H9 (cell line): ENCODE data around the gene ARHGAP9. TPM values are rescaled to one million over a fixed set of nuclear protein-coding genes. Genes with fewer than 3 reads are reported as not detected.

ENCODE experiments used
- DNase-seq: peaks from one replicate; pipeline ENCODE4 v3.0.0-alpha.2; 2017
- H2AFZ ChIP-seq: one replicate; pipeline ENCODE4 v1.6.1; 2013; ENCODE audit warnings: mild to moderate bottlenecking, low read length, control low read depth, moderate library complexity
- H2AK5ac ChIP-seq: 2 replicates; pipeline ENCODE4 v1.6.1; 2013; ENCODE audit warnings: low read length, control low read depth, mixed read lengths; ENCODE audit not compliant: insufficient read length
- H2BK120ac ChIP-seq: one replicate; pipeline ENCODE4 v1.6.1; 2013; ENCODE audit warnings: low read depth, mild to moderate bottlenecking, low read length, control low read depth, inconsistent platforms; ENCODE audit not compliant: poor library complexity, severe bottlenecking
- H2BK12ac ChIP-seq: 2 replicates; pipeline ENCODE4 v1.6.1; 2013; ENCODE audit warnings: low read length, control low read depth, mixed read lengths, low read depth; ENCODE audit not compliant: insufficient read length
- H2BK15ac ChIP-seq: 2 replicates; pipeline ENCODE4 v1.6.1; 2013; ENCODE audit warnings: low read depth, low read length, control low read depth
- H2BK20ac ChIP-seq: one replicate; pipeline ENCODE4 v1.6.1; 2013; ENCODE audit warnings: low read depth, mild to moderate bottlenecking, low read length, control low read depth, inconsistent platforms; ENCODE audit not compliant: poor library complexity, severe bottlenecking
- H2BK5ac ChIP-seq: 2 replicates; pipeline ENCODE4 v1.6.1; 2013; ENCODE audit warnings: low read length, control low read depth, mixed read lengths; ENCODE audit not compliant: insufficient read length
- H3K14ac ChIP-seq: 2 replicates; pipeline ENCODE4 v1.6.1; 2013; ENCODE audit warnings: low read length, control low read depth; ENCODE audit not compliant: insufficient read depth
- H3K18ac ChIP-seq: 2 replicates; pipeline ENCODE4 v1.6.1; 2013; ENCODE audit warnings: low read depth, mild to moderate bottlenecking, mixed read lengths, low read length, control low read depth; ENCODE audit not compliant: insufficient read length
- H3K23ac ChIP-seq: 2 replicates; pipeline ENCODE4 v1.6.1; 2013; ENCODE audit warnings: low read length, control low read depth, mixed read lengths, low read depth; ENCODE audit not compliant: insufficient read length
- H3K23me2 ChIP-seq: 2 replicates; pipeline ENCODE4 v1.6.1; 2013; ENCODE audit warnings: low read depth, mild to moderate bottlenecking, mixed read lengths, low read length, control low read depth; ENCODE audit not compliant: insufficient read length, poor library complexity, severe bottlenecking
- H3K27ac ChIP-seq: 2 replicates; pipeline ENCODE4 v1.5.1; 2013; ENCODE audit warnings: low read length, control low read depth, mixed read lengths, low read depth; ENCODE audit not compliant: insufficient read length
- H3K27me3 ChIP-seq: 2 replicates; pipeline ENCODE4 v1.6.1; 2013; ENCODE audit warnings: low read length, control low read depth, inconsistent platforms; ENCODE audit not compliant: insufficient read depth
- H3K4ac ChIP-seq: 2 replicates; pipeline ENCODE4 v1.6.1; 2013; ENCODE audit warnings: low read depth, mild to moderate bottlenecking, control low read depth, inconsistent platforms, low read length, moderate library complexity
- H3K4me1 ChIP-seq: 2 replicates; pipeline ENCODE4 v1.6.1; 2013; ENCODE audit warnings: low read length, control low read depth, inconsistent platforms; ENCODE audit not compliant: insufficient read depth
- H3K4me2 ChIP-seq: 2 replicates; pipeline ENCODE4 v1.6.1; 2013; ENCODE audit warnings: low read length, control low read depth, mixed read lengths; ENCODE audit not compliant: insufficient read length, insufficient read depth
- H3K56ac ChIP-seq: 2 replicates; pipeline ENCODE4 v1.6.1; 2013; ENCODE audit warnings: low read depth, mild to moderate bottlenecking, mixed read lengths, low read length, control low read depth; ENCODE audit not compliant: insufficient read length
- H3K79me1 ChIP-seq: 2 replicates; pipeline ENCODE4 v1.6.1; 2013; ENCODE audit warnings: low read depth, mild to moderate bottlenecking, moderate library complexity, low read length, control low read depth, inconsistent platforms; ENCODE audit not compliant: insufficient read depth, poor library complexity, severe bottlenecking
- H3K79me2 ChIP-seq: 2 replicates; pipeline ENCODE4 v1.6.1; 2013; ENCODE audit warnings: low read length, control low read depth, inconsistent platforms; ENCODE audit not compliant: insufficient read depth
- H3K9ac ChIP-seq: 2 replicates; pipeline ENCODE4 v1.6.1; 2013; ENCODE audit warnings: low read length, control low read depth, mixed read lengths; ENCODE audit not compliant: insufficient read length; ENCODE audit errors: extremely low read depth
- H3K9me3 ChIP-seq: one replicate; pipeline ENCODE4 v1.6.1; 2013; ENCODE audit warnings: low read depth, low read length, inconsistent platforms; ENCODE audit not compliant: control insufficient read depth
- H3T11ph ChIP-seq: one replicate; pipeline ENCODE4 v1.6.1; 2013; ENCODE audit warnings: mild to moderate bottlenecking, low read length, control low read depth, inconsistent platforms
- H4K20me1 ChIP-seq: one replicate; pipeline ENCODE4 v1.6.1; 2013; ENCODE audit not compliant: control insufficient read depth, insufficient read length, insufficient read depth
- H4K5ac ChIP-seq: 2 replicates; pipeline ENCODE4 v1.6.1; 2013; ENCODE audit warnings: low read depth, mild to moderate bottlenecking, mixed read lengths, low read length, control low read depth; ENCODE audit not compliant: insufficient read length
- H4K8ac ChIP-seq: replicated peaks from 2 replicates; pipeline ENCODE4 v1.6.1; 2013; ENCODE audit warnings: low read length, control low read depth, mixed read lengths, low read depth; ENCODE audit not compliant: insufficient read length
- H4K91ac ChIP-seq: 2 replicates; pipeline ENCODE4 v1.6.1; 2013; ENCODE audit warnings: low read depth, mild to moderate bottlenecking, moderate library complexity, mixed read lengths, low read length, control low read depth; ENCODE audit not compliant: insufficient read length
- H3K27ac Mint-ChIP-seq, 3 experiments: 2 replicates in 2 of 3; 3 replicates in 1 of 3; pipeline ENCODE4 v1.8.0; 2020 to 2021; ENCODE audit warnings: mixed read lengths in 3 of 3, mild to moderate bottlenecking in 1 of 3, moderate library complexity in 1 of 3
- H3K27me3 Mint-ChIP-seq: 2 replicates; pipeline ENCODE4 v1.8.0; 2021; ENCODE audit warnings: low read depth, mild to moderate bottlenecking, moderate library complexity, mixed read lengths
- H3K36me3 Mint-ChIP-seq, 3 experiments: 2 replicates in 2 of 3; 3 replicates in 1 of 3; pipeline ENCODE4 v1.8.0; 2020 to 2021; ENCODE audit warnings: low read depth in 3 of 3, mixed read lengths in 3 of 3; ENCODE audit not compliant: insufficient read depth in 1 of 3
- H3K4me1 Mint-ChIP-seq, 2 experiments: 2 replicates each; pipeline ENCODE4 v1.8.0; 2020; ENCODE audit warnings: mixed read lengths in 2 of 2
- H3K4me3 Mint-ChIP-seq, 2 experiments: 2 replicates in 1 of 2; 3 replicates in 1 of 2; pipeline ENCODE4 v1.8.0; 2020 to 2021; ENCODE audit warnings: mild to moderate bottlenecking in 2 of 2, mixed read lengths in 2 of 2, moderate library complexity in 1 of 2
- H3K9me3 Mint-ChIP-seq, 2 experiments: 2 replicates in 1 of 2; 3 replicates in 1 of 2; pipeline ENCODE4 v1.8.0; 2020; ENCODE audit warnings: mild to moderate bottlenecking in 2 of 2, mixed read lengths in 2 of 2, moderate library complexity in 1 of 2
- CTCF ChIP-seq: fragments of 200-600 bp; sonication (generic); conservative IDR thresholded peaks from 3 replicates; pipeline ENCODE4 v1.8.0; 2021; ENCODE audit warnings: antibody characterized with exemption, mild to moderate bottlenecking
- WGBS: extraction: QIAGEN DNeasy Blood & Tissue Kit; methylation state at CpG from one replicate; pipeline ENCODE4 v1.1.7; 2013; ENCODE audit warnings: missing lambda C conversion rate, low lambda C conversion rate, mixed read lengths; ENCODE audit not compliant: insufficient read length; ENCODE audit errors: extremely low coverage; 5-methylcytosine and 5-hydroxymethylcytosine counted together
- total RNA-seq: library from RNA; stranded (reverse); gene quantifications from 2 replicates; pipeline ENCODE4 v1.2.1, GENCODE V29; 2021

The ARHGAP9 gene
- total RNA-seq, 1 experiment from 2014 or later: 3.7 TPM

GRCh38 chr12:57469296-57470164, 10.1 kb downstream of the ARHGAP9 start:
- no peak overlapping the region for H3K56ac ChIP-seq
- no peak overlapping the region for H2BK5ac ChIP-seq
- H3K27me3 ChIP-seq: peaks cover 13% of the 10 kb centered on the region; the same call in 1 of the 2 replicates
- Mint-ChIP-seq H3K4me3 (no peak overlapping the region), H3K27me3 (peaks cover 52% of the 10 kb centered on the region), H3K4me1 (no peaks in the 10 kb centered on the region; a peak in 1 of 4 replicates), H3K36me3 (peaks cover 0 to 28% (median 17%) of the 10 kb centered on the region in 3 experiments), H3K9me3 (no peaks in the 10 kb centered on the region), H3K27ac (no peak overlapping the region)
- H2AK5ac ChIP-seq: no peak overlapping the region
- no peak overlapping the region for H2BK12ac ChIP-seq
- H4K5ac ChIP-seq: no peak overlapping the region
- no peak overlapping the region for H3K18ac ChIP-seq
- no peak overlapping the region for H4K91ac ChIP-seq
- H3K23ac ChIP-seq: no peak overlapping the region
- no peaks in the 10 kb centered on the region for H3K9me3 ChIP-seq
- no peak overlapping the region for H3K14ac ChIP-seq
- H2AFZ ChIP-seq: no peak overlapping the region
- H3K4ac ChIP-seq: no peak overlapping the region
- WGBS: no CpG with 5 or more reads among the region's 10 CpGs
- no peak overlapping the region for H3T11ph ChIP-seq
- H2BK15ac ChIP-seq: no peak overlapping the region
- no peaks in the 10 kb centered on the region for H3K4me1 ChIP-seq
- no peak overlapping the region for H3K4me2 ChIP-seq
- H3K23me2 ChIP-seq: no peaks in the 10 kb centered on the region
- H4K20me1 ChIP-seq: no peaks in the 10 kb centered on the region
- no peaks in the 10 kb centered on the region for H3K79me1 ChIP-seq
- H3K79me2 ChIP-seq: no peaks in the 10 kb centered on the region
- no peak overlapping the region for H3K27ac ChIP-seq
- H2BK120ac ChIP-seq: no peak overlapping the region
- no peak for DNase-seq
- no peak for TF ChIP-seq CTCF
- H2BK20ac ChIP-seq: no peak overlapping the region
- no peak overlapping the region for H3K9ac ChIP-seq
- H4K8ac ChIP-seq: no peak overlapping the region
